ENCODE results near the gene ITGA8. TPM values are rescaled to one million over a fixed set of nuclear protein-coding genes. Genes with fewer than 3 reads are reported as not detected.

The ITGA8 gene
- total and polyA plus RNA-seq, 9 of the 15 experiments (the other 6 are each of a cell fraction or from before 2014, with no cell fraction given): 0.01 to 0.07 (median 0.04) TPM; not detected in 5

DNA sequence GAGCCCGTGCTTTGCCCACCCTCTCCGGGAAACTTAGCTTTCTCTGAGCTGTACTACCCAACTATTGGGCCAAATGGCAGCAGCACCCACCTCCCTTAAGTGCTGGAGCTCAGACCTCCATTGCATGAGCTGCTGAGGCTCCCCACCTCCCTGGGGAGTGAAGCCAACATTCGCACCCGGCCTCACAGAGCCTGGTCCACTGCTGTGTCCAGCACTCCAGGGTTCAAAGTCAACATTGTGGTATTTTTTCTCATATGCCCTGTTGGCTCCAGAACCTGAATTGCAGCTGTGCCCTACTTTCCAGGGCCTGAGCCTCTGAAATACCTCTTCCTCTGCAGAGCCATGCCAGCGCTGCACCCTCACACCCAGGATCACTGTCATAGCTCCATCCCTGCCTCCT, 29.7 kb downstream of the ITGA8 start:
- no peaks in the 10 kb centered on the region for H4K20me1 ChIP-seq (replicated peaks; ENCODE audit: control insufficient read depth, insufficient read depth, low read length)
- no peak for FAIRE-seq
- H3K4me3 ChIP-seq: no peak overlapping the region
- in situ Hi-C loops (cut with MboI): no loop called here
- CTCF ChIA-PET (ENCODE audit: low intra/inter-chr PET ratio): no interaction called here
- H2AFZ ChIP-seq (ENCODE audit: low read depth, low read length): no peak overlapping the region
- H3K9me1 ChIP-seq (ENCODE audit: control insufficient read depth, insufficient read depth, low read length): no peaks in the 10 kb centered on the region
- H3K27me3 ChIP-seq (ENCODE audit: control insufficient read depth in 2 of 2, insufficient read depth in 2 of 2, low read length in 2 of 2): peaks cover 0 to 12% of the 10 kb centered on the region in 2 experiments; a peak in 2 of 5 replicates
- no peak for ATAC-seq
- TF ChIP-seq, protein P1, sequence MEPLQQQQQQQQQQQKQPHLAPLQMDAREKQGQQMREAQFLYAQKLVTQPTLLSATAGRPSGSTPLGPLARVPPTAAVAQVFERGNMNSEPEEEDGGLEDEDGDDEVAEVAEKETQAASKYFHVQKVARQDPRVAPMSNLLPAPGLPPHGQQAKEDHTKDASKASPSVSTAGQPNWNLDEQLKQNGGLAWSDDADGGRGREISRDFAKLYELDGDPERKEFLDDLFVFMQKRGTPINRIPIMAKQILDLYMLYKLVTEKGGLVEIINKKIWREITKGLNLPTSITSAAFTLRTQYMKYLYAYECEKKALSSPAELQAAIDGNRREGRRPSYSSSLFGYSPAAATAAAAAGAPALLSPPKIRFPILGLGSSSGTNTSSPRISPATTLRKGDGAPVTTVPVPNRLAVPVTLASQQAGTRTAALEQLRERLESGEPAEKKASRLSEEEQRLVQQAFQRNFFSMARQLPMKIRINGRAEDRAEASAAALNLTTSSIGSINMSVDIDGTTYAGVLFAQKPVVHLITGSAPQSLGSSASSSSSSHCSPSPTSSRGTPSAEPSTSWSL (CRISPR knock-in tag; IDR thresholded peaks at IDR 0.05; ENCODE audit: borderline replicate concordance): no peak
- TF ChIP-seq SREBF1 (IDR thresholded peaks at IDR 0.05; ENCODE audit: borderline replicate concordance, low read depth, low read length): no peak
- no peak for TF ChIP-seq BRD9 (IDR thresholded peaks at IDR 0.05; ENCODE audit: low read depth, partially characterized antibody)
- no peak for TF ChIP-seq FOXA1 (IDR thresholded peaks at IDR 0.05; ENCODE audit: borderline replicate concordance)
- TF ChIP-seq MIER1 (IDR thresholded peaks at IDR 0.05; ENCODE audit: low read depth): no peak
- TF ChIP-seq ZNF41 (CRISPR knock-in tag; conservative IDR thresholded peaks at IDR 0.05): no peak
- no peak for TF ChIP-seq PTBP1 (IDR thresholded peaks at IDR 0.05; ENCODE audit: low read depth, low read length)
- no peak for TF ChIP-seq RBM22 (IDR thresholded peaks at IDR 0.05; ENCODE audit: low read depth, low read length, poor library complexity, severe bottlenecking)
- TF ChIP-seq ZBED1 (IDR thresholded peaks at IDR 0.05): no peak
- no peak for TF ChIP-seq TAL1 (IDR thresholded peaks at IDR 0.05)
- TF ChIP-seq BRF1 (IDR thresholded peaks at IDR 0.05; ENCODE audit: borderline replicate concordance, extremely low read depth, insufficient read length): no peak
- no peak for TF ChIP-seq BDP1 (IDR thresholded peaks at IDR 0.05; ENCODE audit: insufficient read depth, insufficient read length)
- no peak for TF ChIP-seq SUPT5H (IDR thresholded peaks at IDR 0.05)
- TF ChIP-seq, protein P2, sequence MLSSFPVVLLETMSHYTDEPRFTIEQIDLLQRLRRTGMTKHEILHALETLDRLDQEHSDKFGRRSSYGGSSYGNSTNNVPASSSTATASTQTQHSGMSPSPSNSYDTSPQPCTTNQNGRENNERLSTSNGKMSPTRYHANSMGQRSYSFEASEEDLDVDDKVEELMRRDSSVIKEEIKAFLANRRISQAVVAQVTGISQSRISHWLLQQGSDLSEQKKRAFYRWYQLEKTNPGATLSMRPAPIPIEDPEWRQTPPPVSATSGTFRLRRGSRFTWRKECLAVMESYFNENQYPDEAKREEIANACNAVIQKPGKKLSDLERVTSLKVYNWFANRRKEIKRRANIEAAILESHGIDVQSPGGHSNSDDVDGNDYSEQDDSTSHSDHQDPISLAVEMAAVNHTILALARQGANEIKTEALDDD (IDR thresholded peaks at IDR 0.05): no peak
- TF ChIP-seq SMAD3 (CRISPR knock-in tag; conservative IDR thresholded peaks at IDR 0.05): no peak
- no peak for TF ChIP-seq BCOR (IDR thresholded peaks at IDR 0.05)
- DNase-seq (ENCODE audit: extremely low read depth in 1 of 4, low spot score in 3 of 4): no peak
- no peaks in the 10 kb centered on the region for H3K79me2 ChIP-seq (ENCODE audit: control insufficient read depth, insufficient read depth, low read length)
- H3K4me1 ChIP-seq (replicated peaks in 1 of 2; ENCODE audit: control insufficient read depth in 2 of 2, insufficient read depth in 2 of 2, low read length in 2 of 2): no peaks in the 10 kb centered on the region; a peak in 1 of 5 replicates
- POLR2A ChIA-PET: interaction anchor here (1.1 to 1.8 kb wide), 4 partner anchors 10 to 40 kb away, joined by 3 to 5 read pairs (median 4); no protein-coding TSS in a partner anchor
- H3K36me3 ChIP-seq (ENCODE audit: control insufficient read depth, insufficient read depth, low read length): no peaks in the 10 kb centered on the region
- BruUV-seq (replicated peaks): no TSS peak
- 3% methylated on average over 5 of the region's 5 CpGs for WGBS (ENCODE audit: insufficient coverage, low coverage, missing lambda C conversion rate)
- intact Hi-C loops (cut with micrococcal nuclease): no loop called here
- H3K9me3 ChIP-seq (replicated peaks; ENCODE audit: control insufficient read depth, insufficient read depth, low read depth, low read length): no peaks in the 10 kb centered on the region
- no peak overlapping the region for H3K27ac ChIP-seq (ENCODE audit: extremely low read depth, low read depth, low read length)
- no peak overlapping the region for H3K4me2 ChIP-seq (ENCODE audit: insufficient read depth, low read length)
- no peak overlapping the region for H3K9ac ChIP-seq (ENCODE audit: insufficient read depth in 1 of 2, low read depth in 2 of 2, low read length in 2 of 2)
